Gastroesophageal sphincter (tissue), 4 donors: Measurements from ENCODE around the gene PRELP. TPM values are rescaled to one million over a fixed set of nuclear protein-coding genes. Genes with fewer than 3 reads are reported as not detected.

Source experiments
- ATAC-seq: fragments of 150-250 bp; one replicate; pipeline ENCODE4 v1.9.1; 2016; ENCODE audit warnings: mild to moderate bottlenecking, moderate library complexity
- H3K27ac ChIP-seq, 4 donors: fragments of 200-600 bp; sonication (generic) in 3 of 4; 1 replicate in 3 of 4; 2 replicates in 1 of 4; pipeline ENCODE4 v1.5.1; 2016 to 2019
- H3K27me3 ChIP-seq: fragments of 200-600 bp; sonication (generic); one replicate; pipeline ENCODE4 v1.5.1; 2019
- H3K36me3 ChIP-seq, 2 donors: fragments of 200-600 bp; sonication (generic); one replicate each; pipeline ENCODE4 v1.5.1; 2019; ENCODE audit warnings: control low read depth in 1 of 2
- H3K4me1 ChIP-seq, 3 donors: fragments of 200-600 bp; sonication (generic); 1 replicate in 2 of 3; 2 replicates in 1 of 3; pipeline ENCODE4 v1.5.1; 2016 to 2019; ENCODE audit warnings: control low read depth in 2 of 3
- H3K4me3 ChIP-seq, 2 donors: fragments of 200-600 bp; sonication (generic); one replicate each; pipeline ENCODE4 v1.5.1; 2019; ENCODE audit warnings: mild to moderate bottlenecking in 1 of 2, moderate library complexity in 1 of 2
- H3K9me3 ChIP-seq, 3 donors: fragments of 200-600 bp; sonication (generic); one replicate each; pipeline ENCODE4 v1.5.1; 2017 to 2019; ENCODE audit warnings: control low read depth in 2 of 3
- CTCF ChIP-seq, 4 experiments: fragments of 200-600 bp in 2 of 4; fragments of 450-650 bp in 2 of 4; sonication (generic) in 1 of 4; IDR thresholded peaks; one replicate each; pipeline ENCODE4 v1.5.1; 2017 to 2019; ENCODE audit warnings: antibody characterized with exemption in 4 of 4, mild to moderate bottlenecking in 2 of 4, moderate library complexity in 2 of 4
- EP300 ChIP-seq: sonication (generic); formaldehyde crosslinking; IDR thresholded peaks from one replicate; pipeline ENCODE4 v1.6.1; 2017; ENCODE audit warnings: antibody characterized with exemption, mild to moderate bottlenecking
- POLR2A ChIP-seq, 2 donors: fragments of 450-650 bp; IDR thresholded peaks; one replicate each; pipeline ENCODE4 v1.6.1; 2017; ENCODE audit warnings: antibody characterized with exemption in 2 of 2, mild to moderate bottlenecking in 2 of 2, moderate library complexity in 1 of 2
- POLR2AphosphoS5 ChIP-seq: sonication (generic); formaldehyde crosslinking; IDR thresholded peaks from one replicate; pipeline ENCODE4 v1.6.1; 2017; ENCODE audit warnings: antibody characterized with exemption
- WGBS, 2 donors: methylation state at CpG; one replicate each; pipeline ENCODE4 v1.1.5; 2018; ENCODE audit warnings: low coverage in 1 of 2; 5-methylcytosine and 5-hydroxymethylcytosine counted together
- total RNA-seq, 4 donors: library from RNA; depleted of rRNA; stranded (reverse); fragments of >200 nt; gene quantifications; one replicate each; pipeline ENCODE4 v1.1.0, GENCODE V29; 2016

PRELP gene
- total RNA-seq, 4 donors from 2014 or later, result 63.9 to 149 (median 66.1) TPM

GRCh38 chr1:203480525-203481084, 5.0 kb downstream of the PRELP start:
- H3K27me3 ChIP-seq, result no peaks in the 10 kb centered on the region
- TF ChIP-seq POLR2AphosphoS5, result peak; percentile 75
- TF ChIP-seq EP300, result no peak
- no peak for TF ChIP-seq CTCF (IDR thresholded peaks at IDR 0.05)
- no peaks in the 10 kb centered on the region for H3K9me3 ChIP-seq
- 0% methylated on average over 5 of the region's 6 CpGs; no CpG with 5 or more reads in 1 of the 2 donors for WGBS, 2 donors
- H3K4me3 ChIP-seq, result peak overlapping the region; percentile 26 to 56
- ATAC-seq, result peak; percentile 75
- H3K27ac ChIP-seq, result peak overlapping the region; percentile 85 to 94 (median 92)
- peaks cover 0 to 27% of the 10 kb centered on the region in 2 donors for H3K36me3 ChIP-seq
- peaks cover 5 to 98% (median 46%) of the 10 kb centered on the region in 3 donors for H3K4me1 ChIP-seq

GRCh38 chr1:203481196-203481595, 5.6 kb downstream of the PRELP start:
- Histone ChIP-seq H3K4me1 (peaks cover 5 to 98% (median 46%) of the 10 kb centered on the region in 3 donors), H3K27ac (peak overlapping the region; percentile 85 to 94 (median 92))

GRCh38 chr1:203486618-203487370, 11.2 kb downstream of the PRELP start:
- Histone ChIP-seq H3K4me1 (peaks cover 0 to 72% (median 43%) of the 10 kb centered on the region in 3 donors), H3K27ac (peak overlapping the region; percentile 52 to 90 (median 83)), H3K27me3 (no peaks in the 10 kb centered on the region), H3K9me3 (no peaks in the 10 kb centered on the region), H3K4me3 (peak overlapping the region in 1 of 2 donors; percentile 39), H3K36me3 (peaks cover 0 to 53% of the 10 kb centered on the region in 2 donors)
- WGBS, 2 donors, result 69 to 78% methylated on average over 4 to 24 of the region's 28 CpGs
- ATAC-seq, result no peak
- no peak for TF ChIP-seq CTCF (IDR thresholded peaks at IDR 0.05)
- TF ChIP-seq EP300, result no peak
- no peak for TF ChIP-seq POLR2A (IDR thresholded peaks at IDR 0.05)
- no peak for TF ChIP-seq POLR2AphosphoS5

More at GRCh38 chr1:203481196-203481595, 5.6 kb downstream of the PRELP start:
- no peak for ATAC-seq
- Histone ChIP-seq H3K4me3 (peak overlapping the region; percentile 26 to 56), H3K27me3 (no peaks in the 10 kb centered on the region), H3K9me3 (no peaks in the 10 kb centered on the region), H3K36me3 (peaks cover 0 to 33% of the 10 kb centered on the region in 2 donors)
- TF ChIP-seq CTCF (IDR thresholded peaks at IDR 0.05) (no peak), EP300 (no peak), POLR2AphosphoS5 (no peak), POLR2A (IDR thresholded peaks at IDR 0.05) (no peak)
- 20 to 33% methylated on average over 1 of the region's 1 CpG for WGBS, 2 donors

- Histone ChIP-seq H3K9me3 (no peaks in the 10 kb centered on the region), H3K27me3 (no peaks in the 10 kb centered on the region), H3K4me3 (no peak overlapping the region), H3K36me3 (peaks cover 0 to 46% of the 10 kb centered on the region in 2 donors), H3K27ac (peak overlapping the region in 3 of 4 donors; percentile 22 to 90 (median 85)), H3K4me1 (peaks cover 0 to 61% (median 33%) of the 10 kb centered on the region in 3 donors)
- ATAC-seq, result no peak
- TF ChIP-seq POLR2AphosphoS5 (no peak), CTCF (IDR thresholded peaks at IDR 0.05) (no peak), EP300 (no peak), POLR2A (IDR thresholded peaks at IDR 0.05) (no peak)
- WGBS, 2 donors, result 60 to 66% methylated on average over 1 to 6 of the region's 7 CpGs
Observed at GRCh38 chr1:203488539-203488938, 12.9 kb downstream of the PRELP start.
